Transverse colon (tissue), 4 donors: ENCODE data around the gene AKR7A2. TPM values are rescaled to one million over a fixed set of nuclear protein-coding genes. Genes with fewer than 3 reads are reported as not detected.

Experiments
- DNase-seq: peaks from one replicate; pipeline ENCODE4 v3.0.0-alpha.2; 2019
- H3K27ac ChIP-seq, 4 donors: fragments of 200-600 bp; sonication (generic); 2 replicates each; pipeline ENCODE4 v1.5.1; 2016 to 2018; ENCODE audit warnings: inconsistent platforms in 4 of 4
- H3K27me3 ChIP-seq: fragments of 200-600 bp; sonication (generic); 2 replicates; pipeline ENCODE4 v1.5.1; 2017; ENCODE audit warnings: inconsistent platforms
- H3K36me3 ChIP-seq, 4 donors: fragments of 200-600 bp; sonication (generic); 2 replicates each; pipeline ENCODE4 v1.5.1; 2017 to 2019; ENCODE audit warnings: inconsistent platforms in 4 of 4
- H3K4me1 ChIP-seq, 4 donors: fragments of 200-600 bp; sonication (generic); 2 replicates each; pipeline ENCODE4 v1.5.1; 2017 to 2020; ENCODE audit warnings: inconsistent platforms in 4 of 4
- H3K4me3 ChIP-seq, 4 donors: fragments of 200-600 bp; sonication (generic); 1 replicate in 1 of 4; 2 replicates in 3 of 4; pipeline versions ENCODE4 v1.5.1 to v1.6.1; 2017 to 2019; ENCODE audit warnings: inconsistent platforms in 4 of 4
- H3K9me3 ChIP-seq, 2 donors: fragments of 200-600 bp; sonication (generic); 2 replicates each; pipeline ENCODE4 v1.5.1; 2017 to 2019; ENCODE audit warnings: inconsistent platforms in 2 of 2
- CTCF ChIP-seq, 5 experiments: fragments of 200-600 bp in 3 of 5; fragments of 450-650 bp in 2 of 5; sonication (generic) in 3 of 5; IDR thresholded peaks; 1 replicate in 2 of 5; 2 replicates in 3 of 5; pipeline ENCODE4 v1.5.1; 2016 to 2017; ENCODE audit warnings: antibody characterized with exemption in 5 of 5, inconsistent platforms in 3 of 5, mild to moderate bottlenecking in 2 of 5, moderate library complexity in 1 of 5
- EP300 ChIP-seq: sonication (generic); formaldehyde crosslinking; IDR thresholded peaks from one replicate; pipeline ENCODE4 v1.6.1; 2017; ENCODE audit warnings: antibody characterized with exemption, low read depth
- POLR2A ChIP-seq: fragments of 450-650 bp; IDR thresholded peaks from one replicate; pipeline ENCODE4 v1.6.1; 2016; ENCODE audit warnings: antibody characterized with exemption, mild to moderate bottlenecking, moderate library complexity
- POLR2AphosphoS5 ChIP-seq, 3 donors: sonication (generic); formaldehyde crosslinking; IDR thresholded peaks; one replicate each; pipeline ENCODE4 v1.6.1; 2016; ENCODE audit warnings: antibody characterized with exemption in 3 of 3
- WGBS, 2 donors: methylation state at CpG; one replicate each; pipeline ENCODE4 v1.1.5; 2018; ENCODE audit warnings: low coverage in 1 of 2; 5-methylcytosine and 5-hydroxymethylcytosine counted together
- in situ Hi-C, 4 donors: fragments of 200-750 bp; cut with MboI; loops; one replicate each; pipeline versions ENCODE4 v1.15.0 to v1.15.1; 2017; ENCODE audit warnings: low sequenced_read_pairs in 3 of 4, low pct_ligation_motif_present in 1 of 4, low pct_unique_long_range_greater_than_20kb in 1 of 4
- intact Hi-C: fragments of 100-400 bp; cut with DNase I; formaldehyde crosslinking; loops from one replicate; pipeline ENCODE4 v1.15.1; 2023; ENCODE audit warnings: low total_unique reads
- total RNA-seq, 4 donors: library from RNA; depleted of rRNA; stranded (reverse); fragments of >200 nt; gene quantifications; one replicate each; pipeline ENCODE4 v1.1.0, GENCODE V29; 2016

The AKR7A2 gene
- total RNA-seq, 4 donors from 2014 or later, result 64.7 to 169 (median 112) TPM

GRCh38 chr1:19321071-19321470, 9.1 kb upstream of the AKR7A2 start:
- H3K27me3 ChIP-seq, result no peaks in the 10 kb centered on the region
- H3K27ac ChIP-seq, result no peak overlapping the region
- H3K4me1 ChIP-seq, result peaks cover 0 to 4% (median 0%) of the 10 kb centered on the region in 4 donors
- no peaks in the 10 kb centered on the region for H3K9me3 ChIP-seq
- in situ Hi-C loops (no loop called here), intact Hi-C loops (loop anchor here (5.0 kb wide), 1 partner anchor 1926 kb away; no protein-coding TSS in a partner anchor)
- H3K4me3 ChIP-seq, result no peak overlapping the region
- 90 to 100% methylated on average over 3 of the region's 3 CpGs for WGBS, 2 donors
- no peak for TF ChIP-seq POLR2A
- no peak for TF ChIP-seq POLR2AphosphoS5 (IDR thresholded peaks at IDR 0.05)
- TF ChIP-seq EP300, result no peak
- no peak for TF ChIP-seq CTCF (IDR thresholded peaks at IDR 0.05)
- DNase-seq, result no peak
- peaks cover 0 to 5% (median 1%) of the 10 kb centered on the region in 4 donors for H3K36me3 ChIP-seq

GRCh38 chr1:19319196-19319595, 7.3 kb upstream of the AKR7A2 start:
- TF ChIP-seq POLR2A (no peak), POLR2AphosphoS5 (IDR thresholded peaks at IDR 0.05) (no peak), CTCF (IDR thresholded peaks at IDR 0.05) (no peak), EP300 (no peak)
- in situ Hi-C loops, result no loop called here
- 80 to 89% methylated on average over 3 of the region's 3 CpGs for WGBS, 2 donors
- H3K4me1 ChIP-seq, result peaks cover 0 to 8% (median 4%) of the 10 kb centered on the region in 4 donors
- no peaks in the 10 kb centered on the region for H3K9me3 ChIP-seq
- H3K4me3 ChIP-seq, result no peak overlapping the region
- peaks cover 0 to 4% (median 1%) of the 10 kb centered on the region in 4 donors for H3K36me3 ChIP-seq
- intact Hi-C loops, result no loop called here
- no peak overlapping the region for H3K27ac ChIP-seq
- DNase-seq, result no peak
- H3K27me3 ChIP-seq, result no peaks in the 10 kb centered on the region

GRCh38 chr1:19317126-19317910, 5.4 kb upstream of the AKR7A2 start:
- in situ Hi-C loops (no loop called here), intact Hi-C loops (no loop called here)
- H3K9me3 ChIP-seq, result no peaks in the 10 kb centered on the region
- no peak overlapping the region for H3K27ac ChIP-seq
- no peak for DNase-seq
- no peak overlapping the region for H3K4me3 ChIP-seq
- no peak for TF ChIP-seq POLR2AphosphoS5 (IDR thresholded peaks at IDR 0.05)
- TF ChIP-seq POLR2A, result no peak
- no peak for TF ChIP-seq EP300
- no peak for TF ChIP-seq CTCF (IDR thresholded peaks at IDR 0.05)
- peaks cover 0 to 4% (median 1%) of the 10 kb centered on the region in 4 donors for H3K36me3 ChIP-seq
- WGBS, 2 donors, result 93% methylated on average over 12 of the region's 13 CpGs; no CpG with 5 or more reads in 1 of the 2 donors
- H3K27me3 ChIP-seq, result no peaks in the 10 kb centered on the region
- peaks cover 7 to 22% (median 16%) of the 10 kb centered on the region in 4 donors for H3K4me1 ChIP-seq

- no peak overlapping the region for H3K4me3 ChIP-seq
- H3K27me3 ChIP-seq, result no peaks in the 10 kb centered on the region
- TF ChIP-seq CTCF (IDR thresholded peaks at IDR 0.05) (no peak), EP300 (no peak), POLR2AphosphoS5 (IDR thresholded peaks at IDR 0.05) (no peak), POLR2A (no peak)
- peaks cover 0 to 3% (median 0%) of the 10 kb centered on the region in 4 donors for H3K36me3 ChIP-seq
- in situ Hi-C loops (no loop called here), intact Hi-C loops (no loop called here)
- no peaks in the 10 kb centered on the region for H3K9me3 ChIP-seq
- WGBS, 2 donors, result 40 to 73% methylated on average over 1 to 17 of the region's 17 CpGs
- peaks cover 13 to 32% (median 25%) of the 10 kb centered on the region in 4 donors for H3K4me1 ChIP-seq
- DNase-seq, result no peak
- no peak overlapping the region for H3K27ac ChIP-seq
These were observed 3.6 kb upstream of the AKR7A2 start for GRCh38 chr1:19315378-19316198.
